Glutamatergic neuron (in vitro differentiated cells): Measurements from ENCODE around the gene DOCK7. TPM values are rescaled to one million over a fixed set of nuclear protein-coding genes. Genes with fewer than 3 reads are reported as not detected.

Source experiments
- DNase-seq: peaks from one replicate; pipeline ENCODE4 v3.0.0; 2022
- H3K27ac Mint-ChIP-seq: one replicate; pipeline ENCODE4 v1.8.0; 2020; ENCODE audit warnings: mild to moderate bottlenecking, mixed read lengths, inconsistent platforms; ENCODE audit not compliant: unreplicated experiment
- H3K27me3 Mint-ChIP-seq: one replicate; pipeline ENCODE4 v1.8.0; 2020; ENCODE audit warnings: mild to moderate bottlenecking, moderate library complexity, mixed read lengths, inconsistent platforms; ENCODE audit not compliant: unreplicated experiment
- H3K36me3 Mint-ChIP-seq: one replicate; pipeline ENCODE4 v1.8.0; 2020; ENCODE audit warnings: mild to moderate bottlenecking, mixed read lengths, inconsistent platforms; ENCODE audit not compliant: unreplicated experiment
- H3K4me1 Mint-ChIP-seq: one replicate; pipeline ENCODE4 v1.8.0; 2020; ENCODE audit warnings: mild to moderate bottlenecking, low read depth, mixed read lengths, inconsistent platforms; ENCODE audit not compliant: unreplicated experiment
- H3K4me3 Mint-ChIP-seq: one replicate; pipeline ENCODE4 v1.8.0; 2020; ENCODE audit warnings: mild to moderate bottlenecking, mixed read lengths, inconsistent platforms; ENCODE audit not compliant: unreplicated experiment
- H3K9me3 Mint-ChIP-seq: one replicate; pipeline ENCODE4 v1.8.0; 2020; ENCODE audit warnings: mild to moderate bottlenecking, moderate library complexity, mixed read lengths, inconsistent platforms; ENCODE audit not compliant: unreplicated experiment
- CTCF ChIP-seq: fragments of 200-600 bp; sonication (generic); IDR thresholded peaks from one replicate; pipeline ENCODE4 v1.5.0; 2021; ENCODE audit not compliant: partially characterized antibody, unreplicated experiment
- total RNA-seq: library from RNA; stranded (reverse); fragmentation: NEBNext Ultra II Directional; extraction: Animal tissue kit (Norgen Biotek cat#: 25700); gene quantifications from one replicate; pipeline ENCODE4 v1.2.1, GENCODE V29; 2021; ENCODE audit not compliant: unreplicated experiment

DOCK7 gene
- total RNA-seq, 1 donor from 2014 or later: 70.8 TPM

DNA sequence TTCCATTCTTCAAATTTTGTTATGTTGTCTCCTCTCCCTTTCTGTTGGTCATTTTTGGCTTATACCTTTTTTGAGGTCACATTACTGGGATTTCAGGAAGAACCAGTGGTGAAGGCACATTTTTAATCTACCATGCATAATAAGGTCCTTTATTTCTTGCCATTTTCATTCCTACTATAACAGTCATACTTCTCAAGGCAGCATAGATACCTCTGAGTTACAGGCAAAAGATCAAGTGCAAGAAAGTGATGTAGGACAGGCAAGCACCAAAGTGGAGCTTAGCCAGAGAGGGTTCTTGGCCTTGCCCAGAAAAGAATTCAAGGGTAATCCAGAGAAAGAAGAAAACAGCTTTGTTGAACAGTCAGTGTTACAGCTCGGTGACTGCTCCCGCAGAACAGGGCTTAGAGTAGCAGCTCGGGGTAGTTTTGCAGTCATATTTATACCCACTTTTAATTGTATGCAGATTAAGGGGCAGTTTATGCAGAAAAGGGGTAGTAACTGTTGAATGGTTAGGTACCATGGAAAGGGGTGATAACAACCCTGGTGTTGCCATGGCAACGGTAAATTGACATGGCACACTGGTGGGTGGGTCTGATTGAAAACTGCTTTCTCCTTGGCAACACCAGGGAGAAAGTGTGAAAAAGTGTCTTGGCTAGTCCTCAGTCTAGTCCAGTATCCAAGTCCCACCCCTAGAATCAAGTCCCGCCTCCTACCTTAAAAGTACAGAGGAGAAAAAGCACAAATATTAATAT lies 39.6 kb upstream of the DOCK7 start:
- H3K36me3 Mint-ChIP-seq: no peaks in the 10 kb centered on the region
- H3K4me1 Mint-ChIP-seq: peaks cover 3% of the 10 kb centered on the region
- peaks cover 3% of the 10 kb centered on the region for H3K9me3 Mint-ChIP-seq
- H3K4me3 Mint-ChIP-seq: no peak overlapping the region
- no peak for TF ChIP-seq CTCF
- no peak for DNase-seq
- H3K27me3 Mint-ChIP-seq: peaks cover 4% of the 10 kb centered on the region
- no peak overlapping the region for H3K27ac Mint-ChIP-seq

GRCh38 chr1:62726011-62726442 lies 37.8 kb upstream of the DOCK7 start:
- no peak for DNase-seq

GRCh38 chr1:62725255-62725654 lies 37.1 kb upstream of the DOCK7 start:
- H3K9me3 Mint-ChIP-seq: peaks cover 3% of the 10 kb centered on the region
- no peak for DNase-seq
- peaks cover 3% of the 10 kb centered on the region for H3K4me1 Mint-ChIP-seq
- H3K4me3 Mint-ChIP-seq: no peak overlapping the region
- TF ChIP-seq CTCF: no peak
- no peaks in the 10 kb centered on the region for H3K36me3 Mint-ChIP-seq
- peaks cover 4% of the 10 kb centered on the region for H3K27me3 Mint-ChIP-seq
- H3K27ac Mint-ChIP-seq: no peak overlapping the region

More at GRCh38 chr1:62726011-62726442, 37.8 kb upstream of the DOCK7 start:
- Mint-ChIP-seq H3K4me1 (peaks cover 3% of the 10 kb centered on the region), H3K36me3 (no peaks in the 10 kb centered on the region), H3K27ac (no peak overlapping the region), H3K27me3 (peaks cover 4% of the 10 kb centered on the region), H3K9me3 (peaks cover 3% of the 10 kb centered on the region), H3K4me3 (no peak overlapping the region)
- no peak for TF ChIP-seq CTCF

- TF ChIP-seq CTCF: no peak
- H3K27me3 Mint-ChIP-seq: peaks cover 4% of the 10 kb centered on the region
- no peak overlapping the region for H3K27ac Mint-ChIP-seq
- peaks cover 3% of the 10 kb centered on the region for H3K4me1 Mint-ChIP-seq
- no peak for DNase-seq
- no peak overlapping the region for H3K4me3 Mint-ChIP-seq
- peaks cover 3% of the 10 kb centered on the region for H3K9me3 Mint-ChIP-seq
- H3K36me3 Mint-ChIP-seq: no peaks in the 10 kb centered on the region
Measured at GRCh38 chr1:62724430-62724829, 36.2 kb upstream of the DOCK7 start.

DNA sequence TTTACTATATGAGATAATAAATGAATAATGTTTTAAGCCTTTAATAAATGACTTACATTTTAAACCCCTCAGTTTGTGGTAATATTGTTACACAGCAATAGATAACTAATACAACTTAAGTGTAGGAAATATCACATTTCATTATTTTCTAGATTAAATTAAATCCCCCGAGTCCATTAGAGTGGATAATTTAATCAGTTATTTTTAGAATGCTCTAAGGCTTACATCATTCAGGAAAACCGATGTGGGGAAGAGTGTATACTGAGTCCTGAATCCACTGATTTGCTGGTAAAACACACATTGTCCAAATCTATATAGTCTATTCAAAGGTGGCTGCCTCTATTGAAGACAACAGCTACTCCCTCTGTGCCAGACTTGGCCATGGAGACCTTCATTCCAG lies 35.7 kb upstream of the DOCK7 start:
- H3K27me3 Mint-ChIP-seq: peaks cover 4% of the 10 kb centered on the region
- peaks cover 3% of the 10 kb centered on the region for H3K9me3 Mint-ChIP-seq
- H3K36me3 Mint-ChIP-seq: no peaks in the 10 kb centered on the region
- no peak for DNase-seq
- no peak overlapping the region for H3K27ac Mint-ChIP-seq
- peaks cover 3% of the 10 kb centered on the region for H3K4me1 Mint-ChIP-seq
- H3K4me3 Mint-ChIP-seq: no peak overlapping the region
- TF ChIP-seq CTCF: no peak
